HG02973 (cell line): ENCODE results near the gene LST1.
"Not testable (repeated sequence)": the region's sequence is repeated elsewhere in the genome, so short reads cannot be mapped to it uniquely, and the experiment has no call there.

Experiments used
- ATAC-seq: cut with Tn5 transposase; IDR thresholded peaks from one replicate; pipeline ENCODE4 v1.9.1; 2021; ENCODE audit warnings: moderate library complexity; ENCODE audit not compliant: unreplicated experiment

LST1 gene

GRCh38 chr6:31586008-31586407 lies at the start of gene LST1:
Gene LST1 (plus strand): TSS chr6:31586277. CDS start chr6:31587300, 1,023 bp downstream.
- ATAC-seq = no peak

GRCh38 chr6:31538805-31539400 lies 47.2 kb upstream of the LST1 start:
- ATAC-seq = no peak

GRCh38 chr6:31540640-31541039 lies 45.4 kb upstream of the LST1 start:
- no peak for ATAC-seq

- ATAC-seq = no peak
Measured at GRCh38 chr6:31541059-31541657, 44.9 kb upstream of the LST1 start.

- peak; percentile 49 for ATAC-seq
Measured at GRCh38 chr6:31541658-31542521, 44.2 kb upstream of the LST1 start, which contains the start of gene DDX39B. Gene DDX39B (minus strand): TSS chr6:31542003. CDS start chr6:31540532, 1,471 bp downstream.

GRCh38 chr6:31543639-31544038 lies 42.4 kb upstream of the LST1 start:
- ATAC-seq = no peak

GRCh38 chr6:31544676-31545075 lies 41.4 kb upstream of the LST1 start:
- ATAC-seq = no peak

GRCh38 chr6:31545291-31545690 lies 40.8 kb upstream of the LST1 start:
- no peak for ATAC-seq

GRCh38 chr6:31546339-31546957 lies 39.6 kb upstream of the LST1 start, which contains the start of gene ATP6V1G2:
Gene ATP6V1G2 (minus strand): TSS chr6:31546608. CDS start chr6:31546559, 49 bp downstream.
- ATAC-seq = no peak

- ATAC-seq = peak; percentile 43
Measured at GRCh38 chr6:31546958-31547726, 38.9 kb upstream of the LST1 start, which contains the start of gene NFKBIL1. Gene NFKBIL1 (plus strand): TSS chr6:31547608. CDS start chr6:31547695, 87 bp downstream.

GRCh38 chr6:31547727-31548543 lies 38.1 kb upstream of the LST1 start:
- no peak for ATAC-seq

- no peak for ATAC-seq
Measured at GRCh38 chr6:31548544-31548873, 37.6 kb upstream of the LST1 start.

- not testable (repeated sequence) for ATAC-seq
Measured at GRCh38 chr6:31551371-31551770, 34.7 kb upstream of the LST1 start.

- ATAC-seq = no peak
Measured at GRCh38 chr6:31556307-31556706, 29.8 kb upstream of the LST1 start.

GRCh38 chr6:31557443-31558317 lies 28.4 kb upstream of the LST1 start:
- ATAC-seq = no peak

GRCh38 chr6:31558318-31558625 lies 27.8 kb upstream of the LST1 start:
- no peak for ATAC-seq

GRCh38 chr6:31558631-31559500 lies 27.2 kb upstream of the LST1 start:
- ATAC-seq = no peak

- ATAC-seq = no peak
Measured at GRCh38 chr6:31559606-31559957, 26.5 kb upstream of the LST1 start.
